GM21576 (cell line): Measurements from ENCODE around the gene RPS6KA4.
A peak's percentile ranks its signal among the peaks of the same experiment; 100 is the strongest.

Experiments used
- ATAC-seq: cut with Tn5 transposase; IDR thresholded peaks from one replicate; pipeline ENCODE4 v1.9.1; 2021; ENCODE audit warnings: mild to moderate bottlenecking, moderate library complexity; ENCODE audit not compliant: unreplicated experiment

Gene RPS6KA4

GRCh38 chr11:64324692-64325469 lies 34.1 kb upstream of the RPS6KA4 start:
- ATAC-seq: no peak

GRCh38 chr11:64327375-64327774 lies 31.6 kb upstream of the RPS6KA4 start:
- ATAC-seq: no peak

GRCh38 chr11:64327993-64328392 lies 31.0 kb upstream of the RPS6KA4 start:
- ATAC-seq: no peak

GRCh38 chr11:64330888-64331287 lies 28.1 kb upstream of the RPS6KA4 start:
- no peak for ATAC-seq

GRCh38 chr11:64331569-64332371 lies 27.2 kb upstream of the RPS6KA4 start:
- ATAC-seq: no peak

- ATAC-seq: no peak
Measured at GRCh38 chr11:64333556-64333955, 25.4 kb upstream of the RPS6KA4 start.

- peak; percentile 75 for ATAC-seq
Measured at GRCh38 chr11:64334764-64335735, 23.9 kb upstream of the RPS6KA4 start.

GRCh38 chr11:64337538-64338249 lies 21.3 kb upstream of the RPS6KA4 start:
- no peak for ATAC-seq

GRCh38 chr11:64338716-64339115 lies 20.2 kb upstream of the RPS6KA4 start:
- ATAC-seq: no peak

GRCh38 chr11:64339286-64339685 lies 19.7 kb upstream of the RPS6KA4 start:
- ATAC-seq: no peak

- peak; percentile 49 for ATAC-seq
Measured at GRCh38 chr11:64339754-64340408, 19.1 kb upstream of the RPS6KA4 start, which contains the start of gene CCDC88B. Gene CCDC88B, plus strand, starts transcription at chr11:64340204. Its CDS starts 63 bp downstream, at chr11:64340267.

GRCh38 chr11:64340671-64341335 lies 18.2 kb upstream of the RPS6KA4 start:
- ATAC-seq: peak; percentile 33

GRCh38 chr11:64341429-64341828 lies 17.5 kb upstream of the RPS6KA4 start:
- no peak for ATAC-seq

- ATAC-seq: peak; percentile 43
Measured at GRCh38 chr11:64341851-64342791, 16.8 kb upstream of the RPS6KA4 start.

- no peak for ATAC-seq
Measured at GRCh38 chr11:64342869-64343745, 15.9 kb upstream of the RPS6KA4 start.

- ATAC-seq: no peak
Measured at GRCh38 chr11:64343767-64344559, 15.0 kb upstream of the RPS6KA4 start.
